Fibroblast of villous mesenchyme (primary cell): ENCODE results near the gene MRPS24. TPM values are rescaled to one million over a fixed set of nuclear protein-coding genes. Genes with fewer than 3 reads are reported as not detected.
"Not testable (repeated sequence)": the region's sequence is repeated elsewhere in the genome, so short reads cannot be mapped to it uniquely, and the experiment has no call there.

Source experiments
- DNase-seq: peaks from one replicate; pipeline ENCODE4 v3.0.0-alpha.2; 2010; ENCODE audit warnings: low read depth
- H3K4me3 ChIP-seq: 2 replicates; pipeline ENCODE4 v1.5.1; 2011; ENCODE audit warnings: low read depth, mild to moderate bottlenecking, low read length
- small RNA-seq: library from RNA; depleted of rRNA; stranded (forward); fragments of <200 nt; gene quantifications from one replicate; pipeline ENCODE3, GENCODE V24; 2012
- total RNA-seq: library from RNA; depleted of rRNA; stranded (reverse); fragments of >200 nt; gene quantifications from 2 replicates; pipeline ENCODE4 v1.2.3, GENCODE V29; 2012
- TF ChIP-seq, protein P1 (sequence below): IDR thresholded peaks from 2 replicates; pipeline ENCODE4 v1.5.1; 2012; ENCODE audit warnings: low read depth, mild to moderate bottlenecking, low read length; ENCODE audit not compliant: insufficient read depth

Gene MRPS24
- total RNA-seq, 1 donor = 112 TPM

DNA sequence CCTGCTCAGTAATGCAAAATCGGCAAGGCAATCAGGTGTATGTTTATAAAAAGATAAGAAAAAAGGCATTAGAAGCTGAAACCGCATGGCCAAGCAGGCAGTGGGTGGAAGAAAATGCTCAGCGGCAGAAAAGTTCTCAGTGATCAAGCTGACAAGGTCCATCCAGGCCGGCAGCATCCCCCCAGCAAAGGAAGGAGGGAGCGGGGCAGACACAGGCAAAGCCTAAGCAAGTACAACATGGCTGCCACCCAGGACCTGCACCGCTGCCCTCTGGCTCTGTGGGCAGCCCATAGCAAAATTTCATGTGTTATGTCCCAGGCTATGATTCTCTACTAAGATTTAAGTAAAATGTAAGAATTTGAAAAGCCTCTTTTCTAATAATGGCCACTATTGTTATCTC, 45.4 kb downstream of the MRPS24 start:
- no peak overlapping the region for H3K4me3 ChIP-seq
- TF ChIP-seq, protein P1, sequence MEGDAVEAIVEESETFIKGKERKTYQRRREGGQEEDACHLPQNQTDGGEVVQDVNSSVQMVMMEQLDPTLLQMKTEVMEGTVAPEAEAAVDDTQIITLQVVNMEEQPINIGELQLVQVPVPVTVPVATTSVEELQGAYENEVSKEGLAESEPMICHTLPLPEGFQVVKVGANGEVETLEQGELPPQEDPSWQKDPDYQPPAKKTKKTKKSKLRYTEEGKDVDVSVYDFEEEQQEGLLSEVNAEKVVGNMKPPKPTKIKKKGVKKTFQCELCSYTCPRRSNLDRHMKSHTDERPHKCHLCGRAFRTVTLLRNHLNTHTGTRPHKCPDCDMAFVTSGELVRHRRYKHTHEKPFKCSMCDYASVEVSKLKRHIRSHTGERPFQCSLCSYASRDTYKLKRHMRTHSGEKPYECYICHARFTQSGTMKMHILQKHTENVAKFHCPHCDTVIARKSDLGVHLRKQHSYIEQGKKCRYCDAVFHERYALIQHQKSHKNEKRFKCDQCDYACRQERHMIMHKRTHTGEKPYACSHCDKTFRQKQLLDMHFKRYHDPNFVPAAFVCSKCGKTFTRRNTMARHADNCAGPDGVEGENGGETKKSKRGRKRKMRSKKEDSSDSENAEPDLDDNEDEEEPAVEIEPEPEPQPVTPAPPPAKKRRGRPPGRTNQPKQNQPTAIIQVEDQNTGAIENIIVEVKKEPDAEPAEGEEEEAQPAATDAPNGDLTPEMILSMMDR = no peak
- DNase-seq = no peak

DNA sequence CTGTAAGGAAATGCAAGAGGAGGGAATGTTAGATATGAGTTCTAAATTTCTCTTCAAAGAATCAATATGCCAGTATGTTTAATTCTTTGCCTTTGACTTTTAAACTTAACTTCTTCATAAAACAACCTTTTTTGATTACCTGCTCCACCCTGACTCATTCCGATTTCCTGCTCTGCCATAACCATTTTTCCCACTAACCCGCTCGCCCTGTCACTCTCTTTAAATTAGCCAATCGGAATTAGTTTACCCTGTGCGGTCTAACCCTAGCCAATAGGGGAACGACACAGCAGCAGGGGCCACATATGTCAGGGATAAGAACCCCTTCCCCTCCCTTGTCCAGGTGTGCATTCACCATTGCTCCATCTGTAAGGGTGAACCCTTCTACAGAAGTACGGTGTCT, 45.9 kb downstream of the MRPS24 start:
- not testable (repeated sequence) for DNase-seq, H3K4me3 ChIP-seq

Small RNAs within 50 kb of the gene (small RNA-seq; reads per million reads assigned to genes)
- gene MRPS24 = 1.5 reads per million, percentile 36 among the genes with 10 or more reads in this experiment

Other genes starting within 250 kb of the MRPS24 start
- 37.7 and 41.5 TPM in 2 replicates for gene COA1, start 140.0 kb downstream of the MRPS24 start, total RNA-seq
- gene BLVRA, start 110.8 kb downstream of the MRPS24 start, total RNA-seq = 14.7 and 24.2 TPM in 2 replicates
- 25.8 and 38.9 TPM in 2 replicates for gene URGCP, start 37.1 kb upstream of the MRPS24 start, total RNA-seq
- 9.7 and 11.7 TPM in 2 replicates for gene UBE2D4, start 56.9 kb upstream of the MRPS24 start, total RNA-seq
- not detected in 2 replicates for gene SPDYE1, start 128.4 kb upstream of the MRPS24 start, total RNA-seq
- 87.6 and 97.2 TPM in 2 replicates for gene DBNL, start 175.2 kb upstream of the MRPS24 start, total RNA-seq
- under 0.01 and 0.32 TPM in 2 replicates for gene PGAM2, start 196.1 kb upstream of the MRPS24 start, total RNA-seq
- 13.8 and 19.0 TPM in 2 replicates for gene POLM, start 213.0 kb upstream of the MRPS24 start, total RNA-seq
- gene AEBP1, start 234.8 kb upstream of the MRPS24 start, total RNA-seq = 148 and 159 TPM in 2 replicates